Fibroblast of gingiva (primary cell): ENCODE measurements around the gene DPH2.

ENCODE experiments used
- DNase-seq: peaks from one replicate; pipeline ENCODE4 v3.0.0-alpha.2; 2011; ENCODE audit warnings: low read depth

The DPH2 gene

DNA sequence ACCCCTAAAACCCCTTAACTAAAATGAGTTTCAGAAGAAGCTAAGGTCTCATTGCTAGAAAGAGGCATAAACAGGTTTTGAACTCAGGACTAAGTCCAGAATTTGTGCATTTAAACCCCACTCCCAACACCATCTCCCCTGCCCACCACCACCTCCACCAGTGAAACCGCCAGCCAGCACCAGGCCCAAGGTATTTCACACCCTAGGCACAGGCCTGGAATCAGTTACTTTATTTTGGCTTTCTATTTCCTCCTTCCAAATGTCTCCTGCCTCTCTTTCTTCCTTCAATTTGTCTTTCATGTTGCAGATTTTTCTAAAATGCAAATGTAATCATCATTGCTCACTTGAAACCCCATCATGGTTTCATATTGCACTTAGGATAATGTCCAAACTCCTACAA, 24.9 kb upstream of the DPH2 start:
- no peak for DNase-seq

DNA sequence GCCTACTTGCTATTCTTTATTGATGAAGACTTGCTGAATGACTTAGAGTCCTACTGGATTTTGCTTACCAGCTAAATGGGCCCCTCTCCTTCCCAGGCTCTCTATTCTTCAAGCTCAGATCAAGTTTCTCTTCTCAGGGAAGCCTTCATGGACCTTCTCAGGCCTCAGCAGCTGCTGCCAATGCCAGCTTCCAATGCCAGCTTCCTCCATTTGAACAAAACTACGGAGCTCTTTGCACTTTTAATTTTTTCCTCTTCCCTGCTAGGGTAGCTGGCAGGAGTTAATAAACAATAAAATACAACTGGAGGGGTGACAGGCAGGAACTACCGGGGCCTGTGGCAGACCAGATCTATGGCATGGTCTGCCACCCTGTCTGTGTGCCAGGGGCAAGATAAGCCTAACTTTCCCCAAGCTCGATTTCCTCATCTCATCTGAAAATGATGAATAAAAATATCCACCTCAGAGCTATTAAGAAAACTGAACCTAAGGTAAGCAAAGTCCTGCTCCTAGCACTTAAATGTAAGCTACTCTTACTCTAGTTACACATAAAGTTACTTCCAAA, 24.1 kb upstream of the DPH2 start:
- no peak for DNase-seq

DNA sequence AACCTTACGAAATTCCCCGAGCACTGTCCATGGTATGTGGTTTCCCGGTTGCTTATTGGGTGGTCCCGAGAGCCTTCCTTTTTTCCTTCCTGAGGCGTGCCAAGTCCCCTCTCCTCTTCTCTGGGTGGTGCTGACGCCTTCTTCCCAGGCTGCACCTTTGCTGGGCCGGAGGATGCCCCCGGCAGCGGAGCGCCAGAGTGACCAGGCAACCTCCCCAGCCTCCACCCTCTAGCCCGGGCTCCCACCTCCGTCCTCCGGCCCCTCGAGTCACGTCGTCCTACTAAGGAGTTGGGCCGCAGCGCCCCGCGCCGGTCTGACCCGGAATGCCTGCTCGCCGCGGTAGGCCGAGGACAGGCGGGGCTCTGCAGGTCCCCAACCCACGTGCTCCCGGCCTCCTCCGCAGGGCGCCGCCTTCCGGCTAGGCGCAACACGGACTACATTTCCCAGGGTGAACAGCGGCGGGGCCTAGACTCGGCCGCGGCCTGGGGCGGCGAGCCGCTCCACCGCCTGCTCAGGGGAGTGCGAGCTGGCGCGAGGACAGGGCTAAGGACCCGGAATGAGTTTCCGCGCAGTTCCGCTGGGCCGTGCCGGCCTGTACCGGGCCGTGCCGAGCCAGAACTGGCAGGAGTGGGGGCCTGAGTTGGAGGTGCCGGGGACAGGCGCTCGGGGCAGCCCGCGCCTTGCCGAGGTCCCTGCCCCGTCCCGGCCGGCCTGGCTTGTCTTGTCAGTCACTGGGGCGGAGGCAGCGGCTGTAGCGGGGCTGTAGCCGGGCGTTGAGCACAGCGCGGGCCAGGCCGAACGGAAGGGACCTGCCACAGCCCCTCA, 23.4 kb upstream of the DPH2 start, which contains the start of gene IPO13:
IPO13 (plus strand) TSS at position 715 of the 825 bp plus-strand sequence. CDS start 651 bp downstream, outside the sequence.
- peak; percentile 92 for DNase-seq

DNA sequence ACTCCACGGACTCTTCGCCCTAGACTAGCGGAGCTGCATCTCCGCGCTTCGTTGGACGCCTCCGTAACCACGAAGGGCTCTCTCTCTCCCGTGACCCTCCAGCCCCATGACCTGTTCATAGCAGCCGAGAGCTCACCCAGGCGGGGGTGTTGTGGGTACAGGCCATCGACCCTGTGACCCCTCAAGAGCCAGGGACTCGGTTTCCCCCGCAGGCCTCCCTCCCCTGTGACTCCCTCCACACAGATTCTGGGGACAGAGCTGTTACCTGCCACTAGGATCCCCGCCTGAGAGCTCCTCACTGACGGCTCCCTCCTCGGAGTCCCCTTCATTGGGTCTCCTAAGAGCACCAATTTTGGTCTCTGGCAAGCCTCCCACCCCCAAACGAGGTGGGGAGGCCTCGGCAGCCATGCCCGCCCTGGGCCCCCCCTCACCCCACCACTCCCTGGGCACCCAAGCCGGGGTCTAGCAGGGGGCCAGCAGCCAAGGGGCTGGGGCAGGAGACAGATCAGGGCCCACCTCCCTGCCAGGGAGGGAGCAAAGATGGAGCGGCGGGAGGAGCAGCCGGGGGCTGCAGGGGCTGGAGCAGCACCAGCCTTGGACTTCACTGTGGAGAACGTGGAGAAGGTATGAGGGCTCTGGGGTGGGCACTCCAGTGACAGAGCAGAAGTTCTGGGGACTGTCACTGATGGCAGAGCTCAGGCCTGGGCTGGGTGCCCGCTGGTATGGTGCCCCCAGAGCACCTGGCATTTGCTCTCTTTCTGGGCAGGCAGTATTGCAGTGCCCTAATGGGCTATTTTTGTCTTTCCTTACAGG, 22.5 kb upstream of the DPH2 start:
- DNase-seq: no peak

DNA sequence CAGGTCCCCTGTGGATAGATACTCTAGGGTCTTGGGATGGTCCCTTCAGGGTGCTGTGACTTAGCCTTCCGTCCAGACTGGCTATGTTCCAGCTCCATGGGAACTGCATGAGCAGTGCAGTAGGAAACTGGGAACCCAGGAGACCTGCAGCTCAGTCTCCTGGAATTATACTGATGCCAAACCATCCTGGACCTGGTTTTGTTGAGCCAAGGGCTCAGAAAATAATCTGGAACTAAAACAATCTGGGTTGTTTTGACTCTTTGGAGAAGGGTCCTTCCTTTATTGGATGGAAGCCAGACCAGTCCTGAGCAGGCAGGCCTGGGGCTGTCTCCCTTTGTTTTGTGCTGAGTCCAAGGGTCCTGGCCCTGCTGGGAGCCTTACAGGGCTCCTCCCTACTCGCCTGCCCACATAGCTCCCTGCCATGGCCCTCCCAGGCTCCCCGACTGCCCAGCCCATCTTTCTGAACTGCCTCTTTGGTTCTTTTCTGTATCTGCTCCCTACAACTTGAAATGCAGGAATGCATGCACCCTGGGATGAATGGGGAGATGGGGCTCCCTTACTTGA, 21.9 kb upstream of the DPH2 start:
- DNase-seq: no peak

DNA sequence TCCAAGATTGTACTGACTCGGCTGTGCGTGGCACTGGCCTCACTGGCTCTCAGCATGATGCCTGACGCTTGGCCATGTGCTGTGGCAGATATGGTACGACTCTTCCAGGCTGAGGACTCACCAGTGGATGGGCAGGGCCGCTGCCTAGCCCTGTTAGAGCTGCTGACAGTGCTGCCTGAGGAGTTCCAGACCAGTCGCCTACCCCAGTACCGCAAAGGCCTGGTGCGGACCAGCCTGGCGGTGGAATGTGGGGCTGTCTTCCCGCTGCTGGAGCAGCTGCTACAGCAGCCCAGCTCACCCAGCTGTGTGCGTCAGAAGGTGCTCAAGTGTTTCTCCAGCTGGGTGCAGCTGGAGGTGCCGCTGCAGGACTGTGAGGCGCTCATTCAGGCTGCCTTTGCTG, 20.1 kb upstream of the DPH2 start:
- DNase-seq: no peak

DNA sequence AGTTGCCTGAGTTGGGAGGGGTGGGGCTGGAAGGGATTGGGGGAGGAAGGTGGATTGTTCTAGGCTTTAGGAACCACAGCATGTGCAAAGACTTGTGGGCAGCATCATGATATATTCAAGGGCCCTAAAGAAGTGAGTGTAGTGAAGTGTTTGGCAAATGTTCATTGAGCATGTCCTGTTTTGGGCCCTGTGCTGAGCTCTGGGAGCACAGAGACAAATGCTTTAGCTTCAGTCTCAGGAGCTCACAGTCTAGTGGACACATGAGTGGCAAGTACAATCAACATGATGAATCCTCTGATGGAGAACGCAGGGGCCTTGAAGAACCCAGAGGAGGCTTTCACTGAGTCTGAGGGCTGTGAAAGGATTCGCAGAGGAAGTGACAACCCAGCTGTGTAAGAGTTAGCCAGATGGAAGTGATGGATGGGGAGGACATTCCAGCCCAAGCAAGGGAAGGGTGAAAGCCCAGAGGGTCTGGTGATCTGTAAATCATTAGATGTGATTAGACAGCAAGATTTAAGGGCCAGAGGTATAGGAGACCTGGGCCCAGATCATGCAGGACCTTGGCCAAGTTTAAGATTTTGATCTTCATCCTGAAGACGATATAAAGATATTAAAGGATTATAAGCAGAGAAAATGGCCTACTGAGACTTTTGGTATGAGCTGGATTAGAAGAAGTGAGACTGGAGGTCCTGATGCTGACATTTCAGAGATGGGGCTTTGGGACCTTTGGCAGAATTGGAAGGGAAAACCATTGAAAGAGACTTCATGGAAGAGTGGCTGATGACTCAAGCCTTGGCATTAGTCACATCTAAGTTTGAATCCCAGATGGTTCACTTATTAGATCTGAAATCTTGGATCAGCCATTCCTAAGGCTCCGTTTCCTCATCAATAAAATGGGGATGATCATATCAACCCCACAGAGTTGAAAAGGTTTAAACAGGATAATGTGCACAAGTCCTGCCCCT, 18.5 kb upstream of the DPH2 start:
- DNase-seq: no peak

DNA sequence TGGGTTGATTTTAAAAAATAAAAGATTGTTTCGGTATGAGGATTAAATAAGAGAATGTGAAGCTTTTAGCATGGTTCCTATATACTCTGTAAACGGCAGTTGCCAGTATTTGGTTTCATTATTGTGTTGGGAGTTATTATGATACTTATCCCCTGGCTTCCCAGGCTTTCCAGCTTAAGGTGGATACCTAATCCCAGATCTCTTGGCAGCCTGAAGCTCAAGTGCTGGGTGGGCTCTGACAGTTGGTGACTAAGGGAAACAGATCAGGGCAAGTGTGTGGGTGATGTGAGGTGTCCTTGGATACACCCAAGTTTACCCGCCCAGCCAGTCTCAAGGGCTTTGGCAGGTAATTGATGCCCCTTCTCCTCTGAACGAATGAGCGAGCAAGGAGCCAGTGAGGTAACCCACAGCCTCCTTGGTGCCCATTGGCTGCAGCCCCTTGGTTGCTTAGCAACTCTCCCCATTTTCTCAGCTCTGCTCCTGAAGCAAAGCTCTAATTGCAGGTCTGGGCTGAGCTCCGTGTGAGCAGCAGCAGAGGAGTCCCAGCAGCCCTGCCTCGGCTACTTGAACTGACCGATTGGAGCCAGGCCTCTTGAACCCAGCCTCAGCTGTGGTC, 17.0 kb upstream of the DPH2 start:
- no peak for DNase-seq

DNA sequence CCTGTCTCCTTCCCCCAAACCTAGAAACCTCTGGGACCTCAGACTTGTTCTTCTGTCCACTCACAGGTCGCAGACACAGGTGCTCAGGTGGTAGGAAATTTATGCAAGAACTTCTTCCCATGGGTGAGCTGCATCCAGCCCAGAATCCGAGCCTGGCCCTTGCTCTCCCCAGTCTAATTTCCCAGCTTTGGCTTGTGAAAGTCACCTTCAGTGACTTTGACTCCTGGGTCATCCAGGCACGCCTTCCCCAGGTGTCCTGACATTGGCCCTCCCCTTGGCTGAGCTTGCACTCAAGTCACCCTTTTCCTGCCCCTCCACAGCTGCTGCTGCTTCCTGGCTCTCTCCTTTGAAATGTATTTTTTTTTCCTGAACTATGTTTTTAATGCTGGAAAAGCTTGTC, 16.4 kb upstream of the DPH2 start:
- no peak for DNase-seq

DNA sequence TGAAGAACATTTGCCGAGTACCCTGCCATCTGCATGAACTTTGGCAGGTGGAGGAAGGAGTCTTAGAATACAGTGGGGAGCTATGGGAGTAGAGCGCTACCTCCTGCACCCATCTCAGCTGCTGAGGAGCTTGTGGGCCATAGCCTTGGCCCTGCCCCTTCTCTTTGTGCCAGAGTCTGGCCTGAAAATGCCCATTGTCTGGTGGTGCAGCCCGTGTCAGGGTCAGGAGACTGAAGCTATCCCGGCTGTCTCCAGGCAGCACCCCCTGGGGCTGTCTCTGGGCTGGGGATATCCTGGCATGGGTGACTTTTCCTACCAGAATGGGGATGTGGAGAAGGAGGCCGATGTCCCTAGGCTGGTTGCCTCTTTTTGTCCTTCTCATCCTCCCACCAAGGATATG, 15.8 kb upstream of the DPH2 start:
- no peak for DNase-seq

DNA sequence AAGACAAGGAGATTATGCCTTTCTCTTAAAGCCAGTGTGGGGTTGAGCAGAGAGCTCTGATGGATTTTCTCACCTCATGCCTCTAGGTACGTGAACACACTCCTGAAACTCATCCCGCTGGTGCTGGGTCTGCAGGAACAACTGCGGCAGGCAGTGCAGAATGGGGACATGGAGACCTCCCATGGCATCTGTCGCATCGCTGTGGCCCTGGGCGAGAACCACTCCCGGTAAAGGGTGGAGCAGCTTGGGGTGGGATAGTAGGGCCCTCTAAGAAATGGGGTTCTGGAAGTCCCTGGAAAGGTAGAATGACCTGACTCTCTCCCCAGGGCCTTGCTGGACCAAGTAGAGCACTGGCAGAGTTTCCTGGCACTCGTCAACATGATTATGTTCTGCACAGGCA, 13.6 kb upstream of the DPH2 start:
- DNase-seq: no peak

DNA sequence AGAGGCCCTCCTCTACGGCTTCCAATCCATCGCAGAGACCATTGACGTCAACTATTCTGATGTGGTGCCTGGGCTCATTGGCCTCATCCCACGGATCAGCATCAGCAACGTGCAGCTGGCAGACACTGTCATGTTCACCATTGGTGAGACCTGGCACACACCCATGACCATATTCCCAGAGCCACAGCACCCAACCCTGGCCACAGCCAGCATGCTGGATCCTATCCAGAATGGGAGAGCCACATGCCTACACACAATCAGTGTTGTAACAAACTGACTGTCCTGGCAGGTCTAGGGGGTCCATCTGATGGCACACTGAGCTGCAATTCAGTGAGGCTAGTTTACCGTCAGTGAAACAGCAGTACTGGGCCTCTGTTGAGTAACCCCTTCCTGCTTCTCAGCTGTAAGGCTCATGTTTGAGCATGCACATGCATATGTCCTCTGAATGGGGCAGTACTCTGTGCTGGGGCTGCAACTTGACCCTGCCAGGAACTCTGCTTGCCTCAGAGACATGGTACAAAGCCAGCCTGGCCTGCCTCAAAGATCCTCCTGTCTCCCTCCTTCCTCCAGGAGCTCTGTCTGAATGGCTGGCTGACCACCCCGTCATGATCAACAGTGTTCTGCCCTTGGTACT, 12.3 kb upstream of the DPH2 start:
- no peak for DNase-seq

DNA sequence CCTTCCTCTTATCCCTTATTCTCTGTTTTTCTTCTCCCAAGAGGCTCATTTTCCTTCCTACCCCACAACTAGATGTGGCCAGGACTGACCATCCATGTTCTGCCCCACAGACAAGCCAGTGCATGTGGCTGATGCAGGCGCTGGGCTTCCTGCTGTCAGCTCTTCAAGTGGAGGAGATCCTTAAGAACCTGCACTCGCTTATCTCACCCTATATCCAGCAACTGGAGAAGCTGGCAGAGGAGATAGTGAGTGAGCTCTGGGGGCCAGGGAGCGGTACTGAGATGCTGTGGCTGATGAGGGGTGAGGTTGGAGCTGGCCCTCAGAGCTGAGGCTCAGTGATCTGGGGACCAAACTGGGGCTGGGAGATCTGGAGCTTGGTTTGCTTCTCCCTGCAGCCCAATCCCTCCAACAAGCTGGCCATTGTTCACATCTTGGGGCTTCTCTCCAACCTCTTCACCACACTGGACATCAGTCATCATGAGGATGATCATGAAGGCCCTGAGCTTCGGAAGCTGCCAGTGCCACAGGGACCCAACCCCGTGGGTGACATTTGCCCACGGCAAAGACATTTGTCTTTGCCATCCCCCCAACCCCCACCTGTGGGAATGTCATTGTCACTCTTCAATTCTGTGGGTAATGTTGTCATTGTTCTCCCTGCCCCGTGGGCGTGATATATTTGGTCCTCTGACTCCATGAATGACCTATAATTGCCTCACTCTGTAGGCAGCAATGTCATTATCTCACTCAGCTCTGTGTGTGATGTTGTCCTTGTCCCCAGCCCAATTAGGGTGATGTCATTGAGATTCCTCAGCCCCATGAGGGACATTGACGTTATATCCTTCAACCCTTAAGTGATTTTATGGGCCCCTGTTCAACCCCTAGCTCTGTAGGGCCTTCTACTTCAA, 11.2 kb upstream of the DPH2 start:
- no peak for DNase-seq

DNA sequence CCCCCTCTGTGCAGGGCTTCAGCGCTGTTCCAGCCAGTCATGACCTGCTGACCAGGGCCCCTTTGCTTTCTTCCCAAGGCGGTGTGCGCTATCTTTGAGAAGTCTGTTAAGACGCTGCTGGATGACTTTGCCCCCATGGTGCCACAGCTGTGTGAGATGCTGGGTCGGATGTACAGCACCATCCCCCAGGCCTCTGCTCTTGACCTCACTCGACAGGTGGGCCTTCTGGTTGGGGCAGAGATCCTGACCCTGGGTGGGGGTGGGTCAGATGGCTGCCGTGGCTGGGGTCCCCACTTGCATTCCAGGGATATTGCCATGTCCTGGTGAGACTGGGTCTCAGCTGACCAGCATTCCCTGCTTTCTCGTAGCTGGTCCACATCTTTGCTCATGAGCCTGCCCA, 9.0 kb upstream of the DPH2 start:
- DNase-seq: no peak

DNA sequence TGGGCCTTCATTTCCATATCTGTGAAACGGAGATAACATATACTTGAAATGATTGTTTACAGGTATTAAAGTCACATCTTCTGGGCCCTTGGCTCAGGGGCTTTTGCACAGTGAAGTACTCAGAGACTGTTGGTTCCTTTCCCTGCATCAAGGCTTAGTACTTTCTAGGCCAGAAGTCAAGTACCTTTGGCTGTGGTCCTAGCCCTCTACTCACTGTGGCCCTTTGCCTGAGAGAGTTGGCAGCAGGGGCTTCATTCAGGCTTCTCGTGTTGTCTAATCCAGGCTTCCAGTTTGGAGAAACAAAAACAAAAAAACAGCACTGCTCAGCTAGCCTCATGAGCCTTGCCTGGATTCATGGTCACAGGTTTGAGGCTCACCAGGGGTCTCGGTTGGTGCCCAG, 8.1 kb upstream of the DPH2 start:
- DNase-seq: no peak

DNA sequence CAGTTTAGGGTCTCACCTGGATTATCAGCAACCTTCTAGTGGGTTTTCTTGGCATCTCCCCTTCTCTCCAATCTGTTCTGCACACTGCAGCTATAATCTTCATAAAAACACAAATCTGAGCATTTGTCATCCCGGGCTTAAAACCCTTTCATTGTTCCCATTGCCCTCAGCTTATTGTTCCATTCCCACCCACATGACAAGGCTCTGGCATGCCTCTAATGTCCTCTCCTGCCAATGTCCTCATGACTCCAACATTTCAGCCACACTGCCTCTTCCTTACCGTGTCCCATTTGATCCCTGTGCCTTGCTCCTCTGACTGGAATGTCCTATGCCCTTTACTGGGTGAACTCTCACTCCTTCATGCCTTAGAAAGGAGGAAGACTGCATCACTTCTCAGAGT, 7.5 kb upstream of the DPH2 start:
- DNase-seq: no peak

DNA sequence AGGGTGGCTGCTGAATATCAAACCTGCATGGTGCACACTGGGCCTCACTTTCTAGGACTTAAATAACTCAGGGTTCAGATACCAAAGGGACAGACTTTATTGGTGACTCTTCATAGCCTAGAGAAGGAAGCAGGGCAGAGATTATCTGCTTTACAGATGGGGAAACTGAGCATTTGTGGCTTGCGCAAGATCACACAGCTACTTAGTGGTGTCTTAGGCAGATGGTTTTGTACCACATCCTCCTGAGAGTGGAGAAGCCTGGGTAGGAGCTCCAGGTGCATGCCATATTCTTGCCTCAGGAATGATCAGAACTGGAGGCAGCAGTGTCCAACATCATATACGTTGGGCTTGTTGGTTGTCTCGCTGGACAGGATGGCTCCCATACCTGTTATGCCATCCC, 6.8 kb upstream of the DPH2 start:
- no peak for DNase-seq

DNA sequence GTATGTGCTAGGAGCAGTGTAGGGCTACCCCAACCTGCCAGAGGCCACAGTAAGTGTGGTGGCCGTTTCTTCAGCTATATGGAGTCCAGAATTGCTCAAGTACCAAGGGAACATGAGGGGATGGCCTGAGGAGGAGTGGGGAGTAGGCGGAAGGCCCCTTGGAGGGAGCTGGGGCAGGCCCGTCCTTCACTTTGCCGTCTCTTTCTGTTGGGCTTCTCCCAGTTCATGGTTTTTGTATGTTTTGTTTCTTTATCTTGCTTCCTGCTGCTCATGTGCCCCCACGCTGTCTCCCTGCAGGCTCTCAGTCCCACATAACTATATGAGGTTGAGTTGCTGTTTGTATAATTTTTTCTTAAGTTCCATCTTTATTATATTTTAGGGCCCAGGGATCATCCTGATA, 5.9 kb upstream of the DPH2 start:
- no peak for DNase-seq

DNA sequence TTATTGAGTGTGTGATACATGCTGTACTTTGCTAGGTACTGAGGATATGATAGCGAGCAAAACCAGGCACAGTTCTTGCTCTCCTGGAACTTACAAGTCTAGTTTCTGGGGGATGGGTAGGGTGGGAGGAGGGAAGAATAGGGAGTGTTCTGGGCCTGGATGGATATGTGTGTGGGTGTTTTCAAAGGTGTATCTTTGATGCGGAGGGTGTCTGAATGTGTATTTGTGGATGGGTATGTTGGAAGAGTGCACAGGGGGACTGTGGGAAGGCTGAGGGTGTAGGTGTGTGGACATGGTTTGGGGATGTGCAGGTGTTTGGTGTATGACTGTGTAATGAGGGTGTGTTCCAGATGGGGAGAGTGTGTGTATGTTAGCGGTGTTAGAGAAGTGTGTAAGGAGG, 4.5 kb upstream of the DPH2 start:
- DNase-seq: no peak
